ENCODE measurements around the gene ASIC2. TPM values are rescaled to one million over a fixed set of nuclear protein-coding genes. Genes with fewer than 3 reads are reported as not detected.

The ASIC2 gene
- total and polyA plus RNA-seq, 12 donors = not detected

DNA sequence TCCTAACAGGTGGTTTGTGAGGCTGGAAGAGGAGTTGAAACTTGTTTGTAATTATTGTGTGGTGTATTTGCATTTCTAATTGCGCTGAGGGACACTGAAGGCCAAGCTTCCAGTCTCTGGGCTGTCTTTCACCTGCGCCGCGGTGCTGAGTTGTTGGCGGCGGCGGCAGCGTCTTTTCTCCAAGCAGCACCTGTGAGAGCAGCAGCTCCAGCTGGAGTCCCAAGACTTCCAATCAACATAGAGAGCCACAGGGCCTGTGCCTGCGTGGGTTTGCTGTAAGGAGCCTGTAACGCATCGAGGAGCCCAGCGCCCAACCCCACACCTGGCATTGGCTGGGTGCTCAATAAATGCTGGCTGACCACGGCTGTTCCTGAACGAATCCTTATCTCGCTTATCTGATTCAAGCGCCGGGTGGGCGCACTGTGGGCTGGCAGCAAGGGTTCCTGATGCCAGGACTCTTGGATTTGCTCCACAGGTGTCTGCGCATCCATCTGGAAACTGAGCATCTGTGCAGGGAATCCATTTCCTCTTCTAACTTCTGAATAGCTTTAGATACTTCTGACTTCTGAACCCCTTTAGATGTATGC is 138.1 kb downstream of the ASIC2 start:
- ATAC-seq (no peak), DNase-seq (no peak)
- Histone ChIP-seq H3K4me1 (peaks cover 0 to 3% (median 0%) of the 10 kb centered on the region in 9 donors), H3K27ac (no peak overlapping the region), H3K27me3 (peaks cover 0 to 53% (median 31%) of the 10 kb centered on the region in 7 donors), H3K4me3 (no peak overlapping the region), H3K9me3 (no peaks in the 10 kb centered on the region), H3K36me3 (no peaks in the 10 kb centered on the region)
- 59 to 77% methylated on average over 19 of the region's 19 CpGs for WGBS, 2 donors
- intact Hi-C loops (cut with DNase I) = no loop called here
- TF ChIP-seq, protein P1, sequence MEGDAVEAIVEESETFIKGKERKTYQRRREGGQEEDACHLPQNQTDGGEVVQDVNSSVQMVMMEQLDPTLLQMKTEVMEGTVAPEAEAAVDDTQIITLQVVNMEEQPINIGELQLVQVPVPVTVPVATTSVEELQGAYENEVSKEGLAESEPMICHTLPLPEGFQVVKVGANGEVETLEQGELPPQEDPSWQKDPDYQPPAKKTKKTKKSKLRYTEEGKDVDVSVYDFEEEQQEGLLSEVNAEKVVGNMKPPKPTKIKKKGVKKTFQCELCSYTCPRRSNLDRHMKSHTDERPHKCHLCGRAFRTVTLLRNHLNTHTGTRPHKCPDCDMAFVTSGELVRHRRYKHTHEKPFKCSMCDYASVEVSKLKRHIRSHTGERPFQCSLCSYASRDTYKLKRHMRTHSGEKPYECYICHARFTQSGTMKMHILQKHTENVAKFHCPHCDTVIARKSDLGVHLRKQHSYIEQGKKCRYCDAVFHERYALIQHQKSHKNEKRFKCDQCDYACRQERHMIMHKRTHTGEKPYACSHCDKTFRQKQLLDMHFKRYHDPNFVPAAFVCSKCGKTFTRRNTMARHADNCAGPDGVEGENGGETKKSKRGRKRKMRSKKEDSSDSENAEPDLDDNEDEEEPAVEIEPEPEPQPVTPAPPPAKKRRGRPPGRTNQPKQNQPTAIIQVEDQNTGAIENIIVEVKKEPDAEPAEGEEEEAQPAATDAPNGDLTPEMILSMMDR (IDR thresholded peaks at IDR 0.05) = no peak

DNA sequence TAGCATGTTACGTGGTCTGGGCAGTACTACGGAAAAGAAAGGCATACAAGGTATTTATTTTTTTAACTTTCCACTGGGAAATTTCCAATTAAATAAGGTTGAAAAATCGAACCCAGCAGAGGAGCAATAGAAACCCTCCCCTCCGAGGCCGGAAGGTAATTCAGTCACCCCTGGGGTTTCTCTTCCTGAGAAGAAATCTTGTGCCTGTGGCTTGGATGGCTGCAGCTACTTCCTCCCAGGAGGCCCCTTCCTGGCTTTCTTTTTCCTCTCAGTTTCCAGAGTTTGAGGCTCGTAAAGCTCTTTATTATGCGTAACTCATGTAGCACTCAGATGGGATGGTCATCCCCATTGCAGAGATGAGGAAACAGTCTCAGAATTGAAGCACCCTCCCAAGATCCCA is 140.3 kb downstream of the ASIC2 start:
- ATAC-seq = no peak
- Histone ChIP-seq H3K4me3 (no peak overlapping the region), H3K27me3 (peaks cover 0 to 35% (median 20%) of the 10 kb centered on the region in 7 donors), H3K4me1 (peaks cover 0 to 3% (median 0%) of the 10 kb centered on the region in 9 donors), H3K9me3 (no peaks in the 10 kb centered on the region), H3K36me3 (no peaks in the 10 kb centered on the region), H3K27ac (no peak overlapping the region)
- WGBS, 2 donors = 36 to 38% methylated on average over 7 of the region's 7 CpGs
- TF ChIP-seq, protein P1 (IDR thresholded peaks at IDR 0.05) = no peak
- intact Hi-C loops (cut with DNase I) = no loop called here
- no peak for DNase-seq

DNA sequence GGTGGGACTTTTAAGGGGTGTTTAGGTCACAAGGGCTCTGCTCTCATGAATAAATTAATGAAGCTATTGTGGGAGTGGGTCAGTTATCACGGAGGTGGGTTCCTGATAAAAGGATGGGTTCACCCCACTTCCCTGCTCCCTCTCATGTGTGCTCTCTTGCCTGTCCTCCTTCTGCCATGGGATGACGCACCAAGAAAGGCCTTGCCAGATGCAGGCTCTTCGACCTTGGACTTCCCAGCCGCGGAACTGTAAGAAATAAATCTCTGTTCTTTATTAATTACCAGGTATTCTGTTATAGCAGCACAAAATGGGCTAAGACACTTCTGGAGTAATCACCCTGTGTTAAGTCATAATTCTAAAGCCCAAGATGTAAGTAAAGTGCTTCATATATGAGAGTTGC is 141.5 kb downstream of the ASIC2 start:
- intact Hi-C loops (cut with DNase I) = no loop called here
- Histone ChIP-seq H3K27ac (no peak overlapping the region), H3K27me3 (peaks cover 0 to 23% (median 9%) of the 10 kb centered on the region in 7 donors), H3K4me3 (no peak overlapping the region), H3K4me1 (peaks cover 0 to 3% (median 0%) of the 10 kb centered on the region in 9 donors), H3K9me3 (no peaks in the 10 kb centered on the region), H3K36me3 (no peaks in the 10 kb centered on the region)
- TF ChIP-seq, protein P1 (IDR thresholded peaks at IDR 0.05) = no peak
- 89% methylated on average over 5 of the region's 5 CpGs for WGBS, 2 donors
- DNase-seq = no peak
- ATAC-seq = no peak

DNA sequence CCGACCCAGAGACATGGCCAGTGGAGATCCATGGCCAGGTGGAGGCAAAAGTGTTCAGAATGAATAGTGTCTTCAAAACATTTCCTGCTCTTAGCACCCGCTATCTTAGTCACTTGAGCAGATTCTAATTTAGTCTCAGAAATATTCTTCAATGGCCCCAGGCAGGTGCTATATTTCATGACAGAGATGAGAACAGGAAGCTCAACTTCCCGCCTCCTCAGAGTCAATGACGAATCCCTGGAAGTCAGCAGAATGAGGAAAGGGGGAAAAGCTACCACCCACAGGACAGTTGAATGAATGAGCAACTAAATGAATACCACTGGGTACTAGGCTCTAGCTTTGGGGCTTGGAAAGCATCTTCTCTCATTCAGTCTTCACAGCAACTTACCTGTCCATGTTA is 147.2 kb downstream of the ASIC2 start:
- no peak for ATAC-seq

More for the DNA sequence above, 147.2 kb downstream of the ASIC2 start:
- 63 to 67% methylated on average over 4 of the region's 4 CpGs for WGBS, 2 donors
- no peaks in the 10 kb centered on the region for H3K36me3 ChIP-seq
- H3K27me3 ChIP-seq = peaks cover 0 to 32% (median 11%) of the 10 kb centered on the region in 7 donors
- TF ChIP-seq, protein P1 (IDR thresholded peaks at IDR 0.05) = no peak
- H3K9me3 ChIP-seq = no peaks in the 10 kb centered on the region
- DNase-seq = no peak
- intact Hi-C loops (cut with DNase I) = no loop called here
- no peak overlapping the region for H3K27ac ChIP-seq
- no peak overlapping the region for H3K4me3 ChIP-seq
- no peaks in the 10 kb centered on the region for H3K4me1 ChIP-seq
